AG04450 (cell line): ENCODE results near the gene GJB5. TPM values are rescaled to one million over a fixed set of nuclear protein-coding genes. Genes with fewer than 3 reads are reported as not detected.

Source experiments
- CTCF ChIA-PET: fragments of 300-600, 350-600 bp; formaldehyde crosslinking; extraction: SDS; loops from one replicate; lab custom pipeline; 2022; ENCODE audit warnings: antibody characterized with exemption, inconsistent platforms; lab: Charles Lee
- POLR2A ChIA-PET: fragments of 350-600 bp; formaldehyde crosslinking; extraction: SDS; loops from one replicate; lab custom pipeline; 2021; ENCODE audit warnings: antibody characterized with exemption, inconsistent platforms; lab: Yijun Ruan, JAX
- DNase-seq: peaks from one replicate; pipeline ENCODE4 v3.0.0-alpha.2; 2011; ENCODE audit warnings: low read depth, low spot score
- H3K27ac ChIP-seq: one replicate; pipeline ENCODE4 v1.5.1; 2012; ENCODE audit warnings: low read depth, low read length, control low read depth
- H3K27me3 ChIP-seq: one replicate; pipeline ENCODE4 v1.6.0; 2012; ENCODE audit warnings: low read length; ENCODE audit not compliant: control insufficient read depth, insufficient read depth
- H3K4me3 ChIP-seq: 2 replicates; pipeline ENCODE4 v1.5.1; 2011; ENCODE audit warnings: mild to moderate bottlenecking, low read depth, low read length, control low read depth
- H3K9me3 ChIP-seq: 2 replicates; pipeline ENCODE4 v1.5.1; 2012; ENCODE audit warnings: low read length; ENCODE audit not compliant: control insufficient read depth, insufficient read depth
- polyA plus RNA-seq: library from polyadenylated mRNA; depleted of rRNA; stranded (reverse); fragments of >200 nt; gene quantifications from 2 replicates; pipeline ENCODE4 v1.2.3, GENCODE V29; 2011
- TF ChIP-seq, protein P1 (sequence below): IDR thresholded peaks from 2 replicates; pipeline ENCODE4 v1.5.1; 2011; ENCODE audit warnings: low read depth, low read length, control low read depth, inconsistent platforms

The GJB5 gene
- polyA plus RNA-seq, 1 experiment = not detected

GRCh38 chr1:34777519-34778321, 22.9 kb downstream of the GJB5 start:
- ChIA-PET CTCF (interaction anchor here (0.6 to 2.3 kb wide), 2 partner anchors 34 to 75 kb away, joined by 3 to 7 read pairs; no protein-coding TSS in a partner anchor), POLR2A (no interaction called here)
- TF ChIP-seq, protein P1, sequence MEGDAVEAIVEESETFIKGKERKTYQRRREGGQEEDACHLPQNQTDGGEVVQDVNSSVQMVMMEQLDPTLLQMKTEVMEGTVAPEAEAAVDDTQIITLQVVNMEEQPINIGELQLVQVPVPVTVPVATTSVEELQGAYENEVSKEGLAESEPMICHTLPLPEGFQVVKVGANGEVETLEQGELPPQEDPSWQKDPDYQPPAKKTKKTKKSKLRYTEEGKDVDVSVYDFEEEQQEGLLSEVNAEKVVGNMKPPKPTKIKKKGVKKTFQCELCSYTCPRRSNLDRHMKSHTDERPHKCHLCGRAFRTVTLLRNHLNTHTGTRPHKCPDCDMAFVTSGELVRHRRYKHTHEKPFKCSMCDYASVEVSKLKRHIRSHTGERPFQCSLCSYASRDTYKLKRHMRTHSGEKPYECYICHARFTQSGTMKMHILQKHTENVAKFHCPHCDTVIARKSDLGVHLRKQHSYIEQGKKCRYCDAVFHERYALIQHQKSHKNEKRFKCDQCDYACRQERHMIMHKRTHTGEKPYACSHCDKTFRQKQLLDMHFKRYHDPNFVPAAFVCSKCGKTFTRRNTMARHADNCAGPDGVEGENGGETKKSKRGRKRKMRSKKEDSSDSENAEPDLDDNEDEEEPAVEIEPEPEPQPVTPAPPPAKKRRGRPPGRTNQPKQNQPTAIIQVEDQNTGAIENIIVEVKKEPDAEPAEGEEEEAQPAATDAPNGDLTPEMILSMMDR = no peak
- H3K27ac ChIP-seq = no peak overlapping the region
- peaks cover 40% of the 10 kb centered on the region for H3K27me3 ChIP-seq
- DNase-seq = no peak
- H3K4me3 ChIP-seq = no peak overlapping the region
- no peaks in the 10 kb centered on the region; the same call in 1 of the 2 replicates for H3K9me3 ChIP-seq

- TF ChIP-seq, protein P1 = no peak
- DNase-seq = no peak
- Histone ChIP-seq H3K27ac (no peak overlapping the region), H3K4me3 (no peak overlapping the region), H3K9me3 (no peaks in the 10 kb centered on the region; the same call in 1 of the 2 replicates), H3K27me3 (peaks cover 42% of the 10 kb centered on the region)
- POLR2A ChIA-PET = no interaction called here
- CTCF ChIA-PET = interaction anchor here (2.3 kb wide), 1 partner anchor 74 kb away, joined by 7 read pairs; no protein-coding TSS in a partner anchor
Measured at GRCh38 chr1:34778381-34778780, 23.5 kb downstream of the GJB5 start.

DNA sequence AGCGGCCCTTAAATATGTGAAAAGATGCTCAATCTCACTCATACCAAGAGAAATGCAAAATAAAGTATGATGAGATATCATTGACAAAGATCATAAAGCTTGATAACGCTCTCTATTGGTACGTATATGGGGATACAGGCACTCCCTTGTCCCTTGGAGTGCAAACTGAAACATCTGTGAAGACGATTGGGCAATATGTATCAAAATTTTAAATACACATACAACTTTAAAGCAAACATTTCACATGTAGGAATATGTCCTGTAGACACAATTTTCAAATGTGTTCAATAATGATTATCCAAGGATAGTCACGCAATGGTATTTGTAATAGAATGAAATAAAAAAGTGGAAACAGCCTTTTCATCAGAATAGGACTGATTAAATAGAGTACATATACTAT, 24.2 kb downstream of the GJB5 start:
- peaks cover 42% of the 10 kb centered on the region for H3K27me3 ChIP-seq
- CTCF ChIA-PET = interaction anchor here (0.5 to 2.3 kb wide), 3 partner anchors 21 to 88 kb away, joined by 3 to 7 read pairs (median 4); no protein-coding TSS in a partner anchor
- H3K4me3 ChIP-seq = no peak overlapping the region
- TF ChIP-seq, protein P1 = no peak
- POLR2A ChIA-PET = no interaction called here
- no peaks in the 10 kb centered on the region; the same call in 1 of the 2 replicates for H3K9me3 ChIP-seq
- DNase-seq = no peak
- no peak overlapping the region for H3K27ac ChIP-seq

DNA sequence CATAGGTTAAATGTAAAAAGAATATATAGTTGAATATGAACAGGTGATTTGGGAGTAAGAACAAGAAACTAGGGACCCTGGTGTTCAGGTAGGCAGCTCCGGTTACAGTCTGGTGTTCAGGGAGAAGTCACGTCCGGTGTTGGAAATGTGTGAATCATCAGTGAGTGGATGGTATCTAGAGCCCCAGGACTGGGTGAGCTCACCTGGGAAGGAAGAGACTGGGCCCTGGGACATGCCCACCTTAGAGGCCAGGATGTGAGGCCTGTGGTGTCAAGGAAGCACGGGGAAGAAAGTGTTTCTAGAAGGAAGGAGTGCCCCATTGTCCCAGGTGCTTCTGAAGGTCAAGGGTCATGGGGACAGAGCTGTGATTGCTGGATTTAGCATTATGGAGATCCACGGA, 24.7 kb downstream of the GJB5 start:
- peaks cover 42% of the 10 kb centered on the region for H3K27me3 ChIP-seq
- ChIA-PET CTCF (interaction anchor here (0.5 to 2.3 kb wide), 3 partner anchors 21 to 88 kb away, joined by 3 to 7 read pairs (median 4); no protein-coding TSS in a partner anchor), POLR2A (no interaction called here)
- no peak overlapping the region for H3K27ac ChIP-seq
- TF ChIP-seq, protein P1 = no peak
- no peak overlapping the region for H3K4me3 ChIP-seq
- no peak for DNase-seq
- no peaks in the 10 kb centered on the region; the same call in 1 of the 2 replicates for H3K9me3 ChIP-seq

GRCh38 chr1:34779962-34780361, 25.1 kb downstream of the GJB5 start:
- CTCF ChIA-PET = interaction anchor here (2.3 kb wide), 1 partner anchor 73 kb away, joined by 7 read pairs; no protein-coding TSS in a partner anchor
- Histone ChIP-seq H3K9me3 (no peaks in the 10 kb centered on the region; the same call in 1 of the 2 replicates), H3K4me3 (no peak overlapping the region), H3K27ac (no peak overlapping the region), H3K27me3 (peaks cover 42% of the 10 kb centered on the region)
- no peak for DNase-seq
- POLR2A ChIA-PET = no interaction called here
- TF ChIP-seq, protein P1 = no peak
